K562 (cell line): ENCODE data around the gene EPB41L4B. TPM values are rescaled to one million over a fixed set of nuclear protein-coding genes. Genes with fewer than 3 reads are reported as not detected.

Source experiments
- ATAC-seq: fragments of 200-7000 bp; cut with Tn5 transposase; 3 replicates; pipeline ENCODE4 v1.9.1; 2020; ENCODE audit warnings: moderate library complexity
- BruUV-seq: library from RNA; stranded (reverse); fragments of 400-500 nt; replicated peaks from 2 replicates; lab custom pipeline; 2021; lab: Mats Ljungman, UMichigan
- CTCF ChIA-PET: fragments of 300-600 bp; formaldehyde crosslinking; extraction: SDS; loops from one replicate; lab custom pipeline; 2021; ENCODE audit warnings: low intra/inter-chr PET ratio; lab: Yijun Ruan, JAX
- POLR2A ChIA-PET: fragments of 300-600, 350-650 bp; sonication (Branson Sonifier 250); formaldehyde crosslinking; extraction: SDS; loops from one replicate; lab custom pipeline; 2021; ENCODE audit warnings: antibody characterized with exemption, inconsistent platforms; lab: Yijun Ruan, JAX
- DNase-seq, 4 experiments: peaks; one replicate each; pipeline versions ENCODE4 v3.0.0 to v3.0.0-alpha.2; 2011 to 2018; ENCODE audit warnings: low spot score in 3 of 4, mixed read lengths in 3 of 4; ENCODE audit errors: extremely low read depth in 1 of 4
- FAIRE-seq: peaks from 2 replicates; lab custom pipeline; 2011; peaks lifted over from hg19 to GRCh38; lab: Jason Lieb, UNC
- H2AFZ ChIP-seq: 2 replicates; pipeline ENCODE4 v1.6.0; 2011; ENCODE audit warnings: low read depth, low read length, control low read depth, inconsistent platforms
- H3K27ac ChIP-seq: fragments of 200-600 bp; 3 replicates; pipeline ENCODE4 v1.8.0; 2011; ENCODE audit warnings: low read depth, mild to moderate bottlenecking, control low read depth, inconsistent platforms, low read length, moderate library complexity, mixed read lengths; ENCODE audit errors: extremely low read depth
- H3K27me3 ChIP-seq, 2 experiments: fragments of 300-600 bp in 1 of 2; 2 replicates in 1 of 2; 3 replicates in 1 of 2; pipeline versions ENCODE4 v1.6.0 to v1.8.0; 2011; ENCODE audit warnings: inconsistent platforms in 2 of 2, low read length in 2 of 2, mild to moderate bottlenecking in 1 of 2, mixed read lengths in 1 of 2, moderate library complexity in 1 of 2; ENCODE audit not compliant: control insufficient read depth in 2 of 2, insufficient read depth in 2 of 2
- H3K36me3 ChIP-seq: fragments of 300-600 bp; 3 replicates; pipeline ENCODE4 v1.8.0; 2011; ENCODE audit warnings: mild to moderate bottlenecking, low read length, inconsistent platforms; ENCODE audit not compliant: control insufficient read depth, insufficient read depth
- H3K4me1 ChIP-seq, 2 experiments: fragments of 200-600 bp in 1 of 2; replicated peaks in 1 of 2; 2 replicates in 1 of 2; 3 replicates in 1 of 2; pipeline versions ENCODE4 v1.5.1 to v1.8.0; 2011; ENCODE audit warnings: inconsistent platforms in 2 of 2, low read length in 2 of 2, mild to moderate bottlenecking in 1 of 2, mixed read lengths in 1 of 2, moderate library complexity in 1 of 2; ENCODE audit not compliant: control insufficient read depth in 2 of 2, insufficient read depth in 2 of 2
- H3K4me2 ChIP-seq: 2 replicates; pipeline ENCODE4 v1.6.1; 2011; ENCODE audit warnings: low read length, control low read depth, inconsistent platforms, mixed read lengths; ENCODE audit not compliant: insufficient read depth
- H3K4me3 ChIP-seq: fragments of 200-600 bp; sonication (generic), shearing (Covaris generic); 2 replicates; pipeline ENCODE4 v1.5.1; 2016; ENCODE audit warnings: control low read depth, inconsistent platforms
- H3K79me2 ChIP-seq: fragments of 200-600 bp; 3 replicates; pipeline ENCODE4 v1.8.0; 2011; ENCODE audit warnings: low read length, inconsistent platforms; ENCODE audit not compliant: control insufficient read depth, insufficient read depth
- H3K9ac ChIP-seq, 2 experiments: 2 replicates each; pipeline versions ENCODE4 v1.6.0 to v1.6.1; 2011; ENCODE audit warnings: low read depth in 2 of 2, low read length in 2 of 2, control low read depth in 1 of 2, inconsistent platforms in 1 of 2, mild to moderate bottlenecking in 1 of 2, mixed read lengths in 1 of 2; ENCODE audit not compliant: insufficient read depth in 1 of 2
- H3K9me1 ChIP-seq: one replicate; pipeline ENCODE4 v1.6.0; 2011; ENCODE audit warnings: inconsistent platforms, mild to moderate bottlenecking, low read length, moderate library complexity; ENCODE audit not compliant: control insufficient read depth, insufficient read depth
- H3K9me3 ChIP-seq: replicated peaks from 2 replicates; pipeline ENCODE4 v1.5.1; 2011; ENCODE audit warnings: low read depth, low read length, inconsistent platforms; ENCODE audit not compliant: control insufficient read depth, insufficient read depth
- H4K20me1 ChIP-seq: replicated peaks from 2 replicates; pipeline ENCODE4 v1.6.1; 2011; ENCODE audit warnings: low read length, inconsistent platforms, mixed read lengths; ENCODE audit not compliant: control insufficient read depth, insufficient read depth
- EZH2 ChIP-seq: IDR thresholded peaks from 2 replicates; pipeline ENCODE4 v1.6.1; 2012; ENCODE audit warnings: low read depth, mild to moderate bottlenecking, inconsistent platforms, low read length, borderline replicate concordance
- FOXM1 ChIP-seq, 2 experiments: fragments of 450-650 bp in 1 of 2; sonication (generic) in 1 of 2; formaldehyde crosslinking in 1 of 2; IDR thresholded peaks; 2 replicates each; pipeline versions ENCODE4 v1.6.1 to v1.9.0; 2017 to 2022; ENCODE audit warnings: low read depth in 2 of 2, mild to moderate bottlenecking in 2 of 2, missing genetic modification reagents in 1 of 2, moderate library complexity in 1 of 2
- FOXP1 ChIP-seq: sonication (generic); formaldehyde crosslinking; IDR thresholded peaks from 2 replicates; pipeline ENCODE4 v1.8.0; 2022; ENCODE audit warnings: mild to moderate bottlenecking, missing genetic modification reagents
- NONO ChIP-seq, 2 experiments: fragments of 200-400 bp in 1 of 2; fragments of 450-650 bp in 1 of 2; formaldehyde crosslinking in 1 of 2; IDR thresholded peaks; 2 replicates each; pipeline ENCODE4 v1.6.1; 2017; ENCODE audit warnings: low read depth in 2 of 2, mild to moderate bottlenecking in 2 of 2, moderate library complexity in 2 of 2, low read length in 1 of 2
- RBFOX2 ChIP-seq: fragments of 200-400 bp; formaldehyde crosslinking; IDR thresholded peaks from 2 replicates; pipeline ENCODE4 v1.6.1; 2017; ENCODE audit warnings: low read depth, mild to moderate bottlenecking, low read length, moderate library complexity
- RHOXF2B ChIP-seq: fragments of 250-450 bp; sonication (Bioruptor Pico); conservative IDR thresholded peaks from 2 replicates; pipeline ENCODE4 v1.5.1; 2021
- ZC3H11A ChIP-seq: IDR thresholded peaks from 2 replicates; pipeline ENCODE4 v1.6.1; 2012; ENCODE audit warnings: low read depth, low read length, improper control_type of control experiment
- WGBS: fragments of 100-300 bp; shearing (Covaris generic); methylation state at CpG from one replicate; pipeline ENCODE4 v1.1.6; 2016; ENCODE audit warnings: low coverage, mixed read lengths; ENCODE audit not compliant: insufficient coverage; ENCODE audit errors: missing lambda C conversion rate; 5-methylcytosine and 5-hydroxymethylcytosine counted together
- in situ Hi-C: fragments of 300-500 bp; cut with MboI; formaldehyde crosslinking; loops from 4 replicates; pipeline ENCODE4 v1.15.0; 2018; ENCODE audit warnings: inconsistent platforms, mixed read lengths
- intact Hi-C: fragments of 100-400 bp; cut with micrococcal nuclease; formaldehyde crosslinking; loops from 2 replicates; pipeline ENCODE4 v1.14.2; 2022
- polyA plus RNA-seq, 8 experiments: library from polyadenylated mRNA; depleted of rRNA in 4 of 8; stranded (reverse) in 5 of 8; unstranded in 3 of 8; fragments of >200 nt; fragmentation: Nextera tagmentation in 2 of 8; fragmentation: Illumina TruSeq in 1 of 8; extraction: Ambion mirVana in 2 of 8; extraction: Trizol in 1 of 8; gene quantifications; 2 replicates each; pipeline versions ENCODE4 v1.2.1 to v1.2.3, GENCODE V29; 2011 to 2014; ENCODE audit warnings: inconsistent platforms in 1 of 8, missing spikeins in 1 of 8
- total RNA-seq, 7 experiments: library from RNA; depleted of rRNA in 6 of 7; stranded (reverse); fragments of >200 nt in 6 of 7; fragmentation: Illumina TruSeq in 2 of 7; extraction: Trizol in 2 of 7; gene quantifications; 2 replicates each; pipeline versions ENCODE4 v1.2.1 to v1.2.3, GENCODE V29; 2011 to 2021; ENCODE audit warnings: low replicate concordance in 1 of 7
- TF ChIP-seq, protein P1 (sequence below): sonication (generic); formaldehyde crosslinking; IDR thresholded peaks from 2 replicates; pipeline ENCODE4 v1.8.0; 2022; ENCODE audit warnings: missing genetic modification reagents, mild to moderate bottlenecking, borderline replicate concordance
- TF ChIP-seq, protein P2 (sequence below): fragments of 250-450 bp; sonication (Bioruptor Pico); IDR thresholded peaks from 2 replicates; pipeline ENCODE4 v1.8.0; 2021; ENCODE audit warnings: borderline replicate concordance, mild to moderate bottlenecking, moderate library complexity; ENCODE audit not compliant: poor library complexity, severe bottlenecking
- TF ChIP-seq, protein P3 (sequence below): sonication (generic); formaldehyde crosslinking; IDR thresholded peaks from 2 replicates; pipeline ENCODE4 v1.8.0; 2022; ENCODE audit warnings: mild to moderate bottlenecking, missing genetic modification reagents

The EPB41L4B gene
- total and polyA plus RNA-seq, 9 of the 15 experiments (the other 6 are each of a cell fraction or from before 2014, with no cell fraction given) = 0.09 to 0.38 (median 0.21) TPM

DNA sequence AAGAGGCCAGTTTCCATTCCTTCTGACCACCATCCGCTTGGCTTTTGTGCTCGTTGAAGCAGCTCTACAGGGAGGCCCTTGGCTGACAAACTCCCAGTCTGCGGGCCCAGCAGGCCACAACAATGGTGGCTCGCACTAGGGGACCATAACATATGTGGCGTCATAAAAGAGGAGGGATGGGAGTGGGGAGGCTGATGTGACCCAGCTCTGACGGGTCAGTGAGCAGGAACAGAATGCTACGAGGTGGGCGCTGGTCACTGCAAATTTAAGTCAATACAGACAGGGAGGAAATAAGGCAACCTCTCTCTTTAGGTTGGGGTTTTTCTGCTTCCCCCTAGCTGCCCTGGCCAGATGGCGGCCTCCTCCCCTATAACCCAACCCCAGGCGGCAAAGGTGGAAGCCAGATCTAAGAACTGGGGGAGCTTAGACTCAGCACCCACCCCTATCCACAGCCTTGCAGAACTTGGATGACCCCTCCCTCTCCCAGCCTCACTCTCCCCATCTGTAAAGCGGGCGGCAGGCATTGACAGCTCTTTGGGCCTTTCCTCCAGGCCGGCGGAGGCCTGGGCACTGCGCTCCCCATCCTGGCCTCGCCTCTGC is 154.6 kb downstream of the EPB41L4B start:
- Histone ChIP-seq H3K27ac (no peak overlapping the region), H3K27me3 (no peaks in the 10 kb centered on the region), H2AFZ (no peak overlapping the region), H3K4me3 (no peak overlapping the region), H3K4me1 (no peaks in the 10 kb centered on the region; a peak in 1 of 5 replicates), H4K20me1 (no peaks in the 10 kb centered on the region), H3K9ac (no peak overlapping the region), H3K9me1 (no peaks in the 10 kb centered on the region), H3K36me3 (no peaks in the 10 kb centered on the region), H3K9me3 (0 out of 2 replicates have a peak, but pooled peaks cover 2% of the 10 kb centered on the region), H3K4me2 (no peak overlapping the region), H3K79me2 (no peaks in the 10 kb centered on the region)
- WGBS = 79% methylated on average over 11 of the region's 16 CpGs
- no TSS peak for BruUV-seq
- CTCF ChIA-PET = no interaction called here
- no peak for ATAC-seq
- POLR2A ChIA-PET = interaction anchor here (0.8 kb wide), 1 partner anchor 10 kb away, joined by 4 read pairs; no protein-coding TSS in a partner anchor
- FAIRE-seq = no peak
- in situ Hi-C loops (no loop called here), intact Hi-C loops (no loop called here)
- TF ChIP-seq, protein P1, sequence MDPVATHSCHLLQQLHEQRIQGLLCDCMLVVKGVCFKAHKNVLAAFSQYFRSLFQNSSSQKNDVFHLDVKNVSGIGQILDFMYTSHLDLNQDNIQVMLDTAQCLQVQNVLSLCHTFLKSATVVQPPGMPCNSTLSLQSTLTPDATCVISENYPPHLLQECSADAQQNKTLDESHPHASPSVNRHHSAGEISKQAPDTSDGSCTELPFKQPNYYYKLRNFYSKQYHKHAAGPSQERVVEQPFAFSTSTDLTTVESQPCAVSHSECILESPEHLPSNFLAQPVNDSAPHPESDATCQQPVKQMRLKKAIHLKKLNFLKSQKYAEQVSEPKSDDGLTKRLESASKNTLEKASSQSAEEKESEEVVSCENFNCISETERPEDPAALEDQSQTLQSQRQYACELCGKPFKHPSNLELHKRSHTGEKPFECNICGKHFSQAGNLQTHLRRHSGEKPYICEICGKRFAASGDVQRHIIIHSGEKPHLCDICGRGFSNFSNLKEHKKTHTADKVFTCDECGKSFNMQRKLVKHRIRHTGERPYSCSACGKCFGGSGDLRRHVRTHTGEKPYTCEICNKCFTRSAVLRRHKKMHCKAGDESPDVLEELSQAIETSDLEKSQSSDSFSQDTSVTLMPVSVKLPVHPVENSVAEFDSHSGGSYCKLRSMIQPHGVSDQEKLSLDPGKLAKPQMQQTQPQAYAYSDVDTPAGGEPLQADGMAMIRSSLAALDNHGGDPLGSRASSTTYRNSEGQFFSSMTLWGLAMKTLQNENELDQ (CRISPR knock-in tag) = no peak
- DNase-seq = no peak

DNA sequence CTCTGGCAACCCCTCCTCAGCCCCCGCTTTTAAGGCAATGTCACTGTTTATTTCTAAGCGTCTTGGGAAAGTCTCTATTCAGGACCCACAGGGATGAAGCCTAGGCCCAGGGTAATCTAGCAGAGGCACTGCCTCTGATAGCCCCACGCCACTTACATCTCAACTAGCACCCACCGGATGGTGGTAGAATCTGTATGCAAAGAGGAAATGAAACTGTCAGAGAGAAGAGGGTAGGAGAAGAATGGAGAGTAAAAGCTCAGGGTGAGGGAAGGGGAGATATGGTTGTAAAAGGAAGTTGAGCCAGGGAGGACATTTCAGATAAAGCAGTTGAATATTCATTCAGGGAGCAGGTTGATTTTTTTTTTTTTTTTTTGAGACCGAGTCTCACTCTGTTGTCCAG is 156.8 kb downstream of the EPB41L4B start:
- no peak for FAIRE-seq
- BruUV-seq = no TSS peak
- no peaks in the 10 kb centered on the region for H3K36me3 ChIP-seq
- no peak for TF ChIP-seq EZH2
- TF ChIP-seq ZC3H11A = no peak
- no peak for TF ChIP-seq RHOXF2B (CRISPR knock-in tag)
- TF ChIP-seq NONO (IDR thresholded peaks at IDR 0.05; ENCODE audit: low read depth in 2 of 2, low read length in 1 of 2) = no peak
- TF ChIP-seq FOXP1 = no peak
- no peak for TF ChIP-seq RBFOX2
- TF ChIP-seq, protein P2, sequence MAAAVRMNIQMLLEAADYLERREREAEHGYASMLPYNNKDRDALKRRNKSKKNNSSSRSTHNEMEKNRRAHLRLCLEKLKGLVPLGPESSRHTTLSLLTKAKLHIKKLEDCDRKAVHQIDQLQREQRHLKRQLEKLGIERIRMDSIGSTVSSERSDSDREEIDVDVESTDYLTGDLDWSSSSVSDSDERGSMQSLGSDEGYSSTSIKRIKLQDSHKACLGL (CRISPR knock-in tag) = no peak
- TF ChIP-seq FOXM1 (IDR thresholded peaks at IDR 0.05; ENCODE audit: low read depth) = no peak
- no peak for TF ChIP-seq FOXM1 (CRISPR knock-in tag; IDR thresholded peaks at IDR 0.05; ENCODE audit: low read depth)
- TF ChIP-seq, protein P3, sequence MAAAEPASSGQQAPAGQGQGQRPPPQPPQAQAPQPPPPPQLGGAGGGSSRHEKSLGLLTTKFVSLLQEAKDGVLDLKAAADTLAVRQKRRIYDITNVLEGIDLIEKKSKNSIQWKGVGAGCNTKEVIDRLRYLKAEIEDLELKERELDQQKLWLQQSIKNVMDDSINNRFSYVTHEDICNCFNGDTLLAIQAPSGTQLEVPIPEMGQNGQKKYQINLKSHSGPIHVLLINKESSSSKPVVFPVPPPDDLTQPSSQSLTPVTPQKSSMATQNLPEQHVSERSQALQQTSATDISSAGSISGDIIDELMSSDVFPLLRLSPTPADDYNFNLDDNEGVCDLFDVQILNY = no peak

More for the DNA sequence above, 156.8 kb downstream of the EPB41L4B start:
- no peaks in the 10 kb centered on the region for H3K79me2 ChIP-seq
- H3K4me1 ChIP-seq = no peaks in the 10 kb centered on the region; a peak in 2 of 5 replicates
- no peak overlapping the region for H3K27ac ChIP-seq
- ATAC-seq = no peak
- 39% methylated on average over 4 of the region's 5 CpGs for WGBS
- H4K20me1 ChIP-seq = no peaks in the 10 kb centered on the region
- POLR2A ChIA-PET = no interaction called here
- H3K9ac ChIP-seq = no peak overlapping the region
- peak overlapping the region; percentile 24; the same call in 1 of the 2 replicates for H2AFZ ChIP-seq
- DNase-seq = no peak
- no peaks in the 10 kb centered on the region for H3K27me3 ChIP-seq
- in situ Hi-C loops (no loop called here), intact Hi-C loops (no loop called here)
- H3K4me2 ChIP-seq = no peak overlapping the region
- CTCF ChIA-PET = no interaction called here
- 0 out of 2 replicates have a peak, but pooled peaks cover 2% of the 10 kb centered on the region for H3K9me3 ChIP-seq
- no peaks in the 10 kb centered on the region for H3K9me1 ChIP-seq
- no peak overlapping the region for H3K4me3 ChIP-seq
